ENCODE measurements around the gene B4GALT1. TPM values are rescaled to one million over a fixed set of nuclear protein-coding genes. Genes with fewer than 3 reads are reported as not detected.

The B4GALT1 gene
- total and polyA plus RNA-seq, 2 of the 8 experiments (the other 6 are each of a cell fraction or from before 2014, with no cell fraction given), result 12.8 to 18.2 TPM

DNA sequence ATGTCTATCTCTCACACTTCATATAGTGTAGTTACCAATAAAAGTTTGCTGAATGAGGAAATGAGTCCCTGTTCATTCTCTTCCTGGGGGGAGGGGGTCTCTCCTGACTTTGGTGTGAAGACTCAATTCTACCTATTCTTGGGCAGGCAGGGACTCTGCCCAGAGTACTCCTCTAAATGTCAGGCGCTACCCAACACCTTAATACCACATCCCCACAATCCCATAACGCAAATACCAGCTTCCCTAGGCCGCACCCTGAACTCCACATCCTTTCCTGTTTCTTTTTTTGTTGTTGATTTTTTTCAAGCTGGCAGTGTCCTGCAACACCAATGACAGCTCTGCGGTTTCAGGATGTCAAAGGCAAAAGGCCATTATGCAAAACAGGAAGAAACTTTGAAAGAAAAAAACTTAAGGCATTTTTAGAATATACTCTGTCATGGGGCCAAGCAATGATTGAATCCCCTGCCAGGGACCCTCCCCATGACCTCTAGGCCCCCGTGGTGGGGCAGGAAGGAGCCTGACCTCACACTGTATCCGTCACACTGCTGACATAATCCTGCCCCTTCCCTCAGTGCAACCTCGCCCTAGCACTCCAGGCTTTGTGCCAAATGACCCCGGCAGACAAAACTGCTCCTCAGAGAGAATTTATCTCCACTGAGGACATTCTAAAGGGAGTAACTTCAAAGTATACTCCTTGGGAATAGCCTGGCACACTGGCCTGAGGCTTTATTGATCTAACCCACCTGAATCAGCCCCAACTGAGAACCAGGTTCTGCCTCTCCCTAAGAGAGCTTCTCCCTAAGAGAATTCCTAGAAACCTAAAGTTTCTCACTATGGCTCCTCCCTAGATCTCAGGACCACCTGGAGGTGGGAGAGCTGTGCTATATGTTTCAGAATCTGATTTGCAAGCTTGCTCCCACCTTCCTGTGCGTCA, 8.0 kb downstream of the B4GALT1 start:
- Histone ChIP-seq H4K20me1 (replicated peaks in 1 of 2; ENCODE audit: control insufficient read depth in 1 of 2, insufficient read depth in 2 of 2, low read length in 2 of 2) (peaks cover 0 to 5% of the 10 kb centered on the region in 2 experiments), H3K27ac (ENCODE audit: low read depth, low read length) (no peak overlapping the region), H2BK5ac (ENCODE audit: low read depth, low read length) (no peak overlapping the region), H3K56ac (replicated peaks; ENCODE audit: insufficient read length, low read depth, low read length) (no peak overlapping the region), H3K79me2 (ENCODE audit: control insufficient read depth in 1 of 2, insufficient read depth in 2 of 2, low read length in 2 of 2) (peaks cover 0 to 12% of the 10 kb centered on the region in 2 experiments; a peak in 2 of 4 replicates), H2BK15ac (ENCODE audit: low read length) (no peak overlapping the region), H3K79me1 (ENCODE audit: low read depth, low read length) (peaks cover 3% of the 10 kb centered on the region; the same call in 1 of the 2 replicates), H2BK12ac (ENCODE audit: low read depth, low read length) (no peak overlapping the region), H4K8ac (ENCODE audit: extremely low read depth, insufficient read depth, low read length) (no peak overlapping the region), H2BK120ac (replicated peaks; ENCODE audit: low read depth, low read length) (no peak overlapping the region), H3K4me2 (ENCODE audit: insufficient read depth in 1 of 2, low read depth in 2 of 2, low read length in 2 of 2) (no peak overlapping the region), H3K18ac (ENCODE audit: extremely low read depth, low read length) (no peak overlapping the region), H3K4me1 (replicated peaks in 1 of 4; ENCODE audit: control insufficient read depth in 3 of 4, insufficient read depth in 4 of 4, low read length in 3 of 4) (peaks cover 0 to 6% (median 5%) of the 10 kb centered on the region in 4 experiments; a peak in 2 of 7 replicates), H3K9me3 (ENCODE audit: insufficient read depth in 2 of 2, low read depth in 1 of 2, low read length in 1 of 2) (no peaks in the 10 kb centered on the region), H3K23ac (ENCODE audit: insufficient read length) (no peak overlapping the region), H3K9ac (replicated peaks in 1 of 4; ENCODE audit: extremely low read depth in 1 of 4, low read depth in 3 of 4, low read length in 3 of 4) (no peak overlapping the region), H3K36me3 (ENCODE audit: control insufficient read depth in 2 of 4, insufficient read depth in 4 of 4, low read length in 3 of 4) (no peaks in the 10 kb centered on the region), H2AFZ (ENCODE audit: low read length) (no peak overlapping the region), H4K5ac (ENCODE audit: insufficient read length, low read depth, low read length) (no peak overlapping the region), H2AK5ac (ENCODE audit: low read depth, low read length) (no peak overlapping the region), H3K4ac (replicated peaks; ENCODE audit: insufficient read length, low read depth, low read length) (no peak overlapping the region), H3K4me3 (ENCODE audit: extremely low read depth in 1 of 4, insufficient read depth in 2 of 4, low read depth in 3 of 4, low read length in 4 of 4) (no peak overlapping the region), H2BK20ac (ENCODE audit: low read length) (no peak overlapping the region), H4K91ac (replicated peaks; ENCODE audit: insufficient read length, low read length) (no peak overlapping the region), H3K23me2 (ENCODE audit: low read depth, low read length) (no peaks in the 10 kb centered on the region; the same call in 1 of the 2 replicates), H3K14ac (ENCODE audit: insufficient read length) (no peak overlapping the region), H3K27me3 (replicated peaks in 1 of 4; ENCODE audit: control insufficient read depth in 3 of 4, extremely low read depth in 1 of 4, insufficient read depth in 3 of 4, low read length in 3 of 4) (no peaks in the 10 kb centered on the region; a peak in 2 of 7 replicates)
- POLR2A ChIA-PET (ENCODE audit: partially characterized antibody), result interaction anchor here (0.6 to 1.3 kb wide), 2 partner anchors 8 to 134 kb away, joined by 3 to 6 read pairs; partner anchors contain the start of genes B4GALT1 and DNAJA1
- DNase-seq (ENCODE audit: low read depth in 1 of 2, low spot score in 2 of 2), result no peak
- 73% methylated on average over 9 of the region's 9 CpGs; no CpG with 5 or more reads in 1 of the 2 experiments for WGBS, 2 experiments (ENCODE audit: extremely low coverage in 1 of 2, insufficient coverage in 1 of 2, insufficient read length in 1 of 2, insufficient replicate concordance in 2 of 2, low coverage in 1 of 2, low lambda C conversion rate in 2 of 2, missing lambda C conversion rate in 1 of 2)
- TF ChIP-seq CTBP2 (IDR thresholded peaks at IDR 0.05; ENCODE audit: borderline replicate concordance, insufficient read depth, insufficient read length, low read length) (no peak), TEAD4 (IDR thresholded peaks at IDR 0.05; ENCODE audit: low read depth, low read length) (no peak), KDM5A (IDR thresholded peaks at IDR 0.05; ENCODE audit: low read length) (no peak), SAP30 (IDR thresholded peaks at IDR 0.05; ENCODE audit: insufficient read depth, insufficient replicate concordance, low read length) (no peak), RXRA (IDR thresholded peaks at IDR 0.05; ENCODE audit: insufficient read depth, low read depth, low read length) (no peak), BRCA1 (IDR thresholded peaks at IDR 0.05; ENCODE audit: low read depth, low read length) (no peak), CBX8 (IDR thresholded peaks at IDR 0.05; ENCODE audit: borderline replicate concordance, low read depth, low read length) (no peak), BCL11A (IDR thresholded peaks at IDR 0.05; ENCODE audit: low read depth in 2 of 2, low read length in 2 of 2) (no peak), POLR2A (IDR thresholded peaks at IDR 0.05; ENCODE audit: control extremely low read depth in 1 of 2, low read depth in 2 of 2, low read length in 2 of 2) (no peak), PHF8 (conservative IDR thresholded peaks at IDR 0.05; ENCODE audit: low read depth, low read length) (no peak)
- CTCF ChIA-PET (ENCODE audit: partially characterized antibody), result interaction anchor here (1.3 to 2.0 kb wide), 4 partner anchors 11 to 67 kb away, joined by 4 to 5 read pairs (median 4); no protein-coding TSS in a partner anchor
- no peak for FAIRE-seq
